Suprapubic skin (tissue), 3 donors: Measurements from ENCODE around the gene ANK2.

Source experiments
- CTCF ChIP-seq, 2 donors: fragments of 200-600 bp in 1 of 2; fragments of 450-650 bp in 1 of 2; sonication (generic) in 1 of 2; IDR thresholded peaks; one replicate each; pipeline ENCODE4 v1.5.1; 2016 to 2019; ENCODE audit warnings: antibody characterized with exemption in 2 of 2, mild to moderate bottlenecking in 1 of 2, moderate library complexity in 1 of 2
- POLR2A ChIP-seq, 2 donors: fragments of 450-650 bp; IDR thresholded peaks; one replicate each; pipeline ENCODE4 v1.6.1; 2017; ENCODE audit warnings: antibody characterized with exemption in 2 of 2, mild to moderate bottlenecking in 2 of 2, moderate library complexity in 2 of 2

GRCh38 chr4:113080050-113080449 is 30.6 kb downstream of the ANK2 start:
- no peak for TF ChIP-seq CTCF (IDR thresholded peaks at IDR 0.05)
- TF ChIP-seq POLR2A (IDR thresholded peaks at IDR 0.05), result no peak
